Loucy (cell line): ENCODE results near the gene ZBTB7B.
A peak's percentile ranks its signal among the peaks of the same experiment; 100 is the strongest.

Source experiments
- H2AFZ ChIP-seq: fragments of 200-600 bp; sonication (generic); 2 replicates; pipeline ENCODE4 v1.6.0; 2016; ENCODE audit warnings: antibody characterized with exemption, mild to moderate bottlenecking, low read length, moderate library complexity
- H3F3A ChIP-seq: fragments of 200-600 bp; 2 replicates; pipeline ENCODE4 v1.6.0; 2016; ENCODE audit warnings: antibody characterized with exemption, low read depth, mild to moderate bottlenecking
- H3K27me3 ChIP-seq: fragments of 200-600 bp; sonication (generic); 2 replicates; pipeline ENCODE4 v1.6.1; 2014; ENCODE audit warnings: low read length, mild to moderate bottlenecking; ENCODE audit not compliant: insufficient read depth, poor library complexity, severe bottlenecking
- H3K36me3 ChIP-seq: fragments of 200-600 bp; sonication (generic); 2 replicates; pipeline ENCODE4 v1.6.1; 2016; ENCODE audit warnings: low read length; ENCODE audit not compliant: insufficient read depth
- H3K4me1 ChIP-seq: fragments of 200-600 bp; sonication (generic); 2 replicates; pipeline ENCODE4 v1.5.1; 2014; ENCODE audit warnings: low read length, mild to moderate bottlenecking; ENCODE audit not compliant: insufficient read depth, poor library complexity, severe bottlenecking
- H3K4me2 ChIP-seq: fragments of 200-600 bp; sonication (generic); 2 replicates; pipeline ENCODE4 v1.6.0; 2014; ENCODE audit warnings: antibody characterized with exemption, low read length, low read depth, mild to moderate bottlenecking; ENCODE audit not compliant: poor library complexity, severe bottlenecking
- H3K4me3 ChIP-seq: fragments of 200-600 bp; sonication (generic); 2 replicates; pipeline ENCODE4 v1.5.1; 2014; ENCODE audit warnings: low read length, mild to moderate bottlenecking, mixed read lengths; ENCODE audit not compliant: poor library complexity, severe bottlenecking
- H3K79me2 ChIP-seq: fragments of 200-600 bp; sonication (generic); 2 replicates; pipeline ENCODE4 v1.6.1; 2014; ENCODE audit warnings: low read length; ENCODE audit not compliant: insufficient read depth
- H3K9ac ChIP-seq: fragments of 200-600 bp; sonication (generic); 2 replicates; pipeline ENCODE4 v1.6.0; 2014; ENCODE audit warnings: mild to moderate bottlenecking, low read depth, low read length, moderate library complexity; ENCODE audit not compliant: poor library complexity, severe bottlenecking
- H3K9me2 ChIP-seq: fragments of 200-600 bp; sonication (generic); replicated peaks from 2 replicates; pipeline ENCODE4 v1.6.1; 2016; ENCODE audit warnings: low read depth, low read length, mixed read lengths
- H3K9me3 ChIP-seq: fragments of 200-600 bp; sonication (generic); 2 replicates; pipeline ENCODE4 v1.6.1; 2014; ENCODE audit warnings: mild to moderate bottlenecking, antibody characterized with exemption, low read length, low read depth; ENCODE audit not compliant: insufficient read depth
- H4K20me1 ChIP-seq: fragments of 200-600 bp; sonication (generic); 2 replicates; pipeline ENCODE4 v1.6.0; 2014; ENCODE audit warnings: antibody characterized with exemption, low read length, mild to moderate bottlenecking; ENCODE audit not compliant: insufficient read depth, poor library complexity, severe bottlenecking
- CTCF ChIP-seq: fragments of 200-600 bp; sonication (generic); conservative IDR thresholded peaks from 2 replicates; pipeline ENCODE4 v1.5.1; 2014; ENCODE audit warnings: mild to moderate bottlenecking, antibody characterized with exemption, low read length
- EZH2phosphoT487 ChIP-seq: fragments of 200-600 bp; IDR thresholded peaks from 2 replicates; pipeline ENCODE4 v1.6.1; 2018; ENCODE audit warnings: antibody characterized with exemption, mild to moderate bottlenecking, moderate library complexity, borderline replicate concordance

The ZBTB7B gene

GRCh38 chr1:154962156-154962749 is 40.3 kb upstream of the ZBTB7B start:
- TF ChIP-seq CTCF (no peak), EZH2phosphoT487 (no peak)
- Histone ChIP-seq H3K9me3 (no peaks in the 10 kb centered on the region), H3K9ac (peak overlapping the region; percentile 93), H4K20me1 (peaks cover 19% of the 10 kb centered on the region), H3K79me2 (peaks cover 59% of the 10 kb centered on the region), H3K4me1 (peaks cover 22% of the 10 kb centered on the region), H3F3A (no peaks in the 10 kb centered on the region; the same call in 1 of the 2 replicates), H3K9me2 (no peaks in the 10 kb centered on the region), H2AFZ (peak overlapping the region; percentile 80; the same call in 1 of the 2 replicates), H3K4me2 (peak overlapping the region; percentile 96), H3K4me3 (peak overlapping the region; percentile 92), H3K27me3 (no peaks in the 10 kb centered on the region), H3K36me3 (peaks cover 27% of the 10 kb centered on the region; the same call in 1 of the 2 replicates)

GRCh38 chr1:154962795-154963330 is 39.7 kb upstream of the ZBTB7B start:
- Histone ChIP-seq H2AFZ (no peak overlapping the region), H3K9ac (peak overlapping the region; percentile 93), H4K20me1 (peaks cover 19% of the 10 kb centered on the region), H3K4me1 (peaks cover 22% of the 10 kb centered on the region), H3K27me3 (no peaks in the 10 kb centered on the region), H3K4me3 (peak overlapping the region; percentile 92), H3K9me3 (no peaks in the 10 kb centered on the region), H3K4me2 (peak overlapping the region; percentile 96), H3K79me2 (peaks cover 54% of the 10 kb centered on the region), H3K36me3 (peaks cover 33% of the 10 kb centered on the region; the same call in 1 of the 2 replicates), H3K9me2 (no peaks in the 10 kb centered on the region), H3F3A (no peaks in the 10 kb centered on the region; the same call in 1 of the 2 replicates)
- TF ChIP-seq CTCF (no peak), EZH2phosphoT487 (no peak)

- peaks cover 19% of the 10 kb centered on the region for H4K20me1 ChIP-seq
- H3K9ac ChIP-seq = peak overlapping the region; percentile 93
- peaks cover 51% of the 10 kb centered on the region for H3K79me2 ChIP-seq
- peaks cover 21% of the 10 kb centered on the region for H3K4me1 ChIP-seq
- no peaks in the 10 kb centered on the region for H3K9me3 ChIP-seq
- no peak for TF ChIP-seq CTCF
- no peak for TF ChIP-seq EZH2phosphoT487
- peaks cover 40% of the 10 kb centered on the region; the same call in 1 of the 2 replicates for H3K36me3 ChIP-seq
- H3K27me3 ChIP-seq = no peaks in the 10 kb centered on the region
- H3K4me3 ChIP-seq = peak overlapping the region; percentile 92
- no peaks in the 10 kb centered on the region; the same call in 1 of the 2 replicates for H3F3A ChIP-seq
- peak overlapping the region; percentile 96 for H3K4me2 ChIP-seq
- H2AFZ ChIP-seq = no peak overlapping the region
- no peaks in the 10 kb centered on the region for H3K9me2 ChIP-seq
Measured at GRCh38 chr1:154963643-154964042, 39.0 kb upstream of the ZBTB7B start.
